OCI-LY7 (cell line): Measurements from ENCODE around the gene FRAS1. TPM values are rescaled to one million over a fixed set of nuclear protein-coding genes. Genes with fewer than 3 reads are reported as not detected.

Experiments used
- BruUV-seq: library from RNA; stranded (reverse); fragments of 400-500 nt; replicated peaks from 2 replicates; lab custom pipeline; 2021; lab: Mats Ljungman, UMichigan
- CTCF ChIA-PET: fragments of 300-600 bp; sonication (Branson Sonifier 250); formaldehyde crosslinking; loops from one replicate; lab custom pipeline; 2022; ENCODE audit warnings: antibody characterized with exemption; ENCODE audit not compliant: unreplicated experiment; lab: Charles Lee
- POLR2A ChIA-PET: fragments of 300-600 bp; sonication (Branson Sonifier 250); formaldehyde crosslinking; loops from one replicate; lab custom pipeline; 2022; ENCODE audit warnings: antibody characterized with exemption; lab: Charles Lee
- DNase-seq: peaks from one replicate; pipeline ENCODE4 v3.0.0-alpha.2; 2015; ENCODE audit warnings: low spot score
- H2AFZ ChIP-seq: fragments of 200-600 bp; sonication (generic), shearing (Covaris generic); 2 replicates; pipeline ENCODE4 v1.6.1; 2014; ENCODE audit warnings: mild to moderate bottlenecking, antibody characterized with exemption, low read length, moderate library complexity
- H3K27ac ChIP-seq: fragments of 200-600 bp; sonication (generic); 2 replicates; pipeline ENCODE4 v1.5.1; 2014; ENCODE audit warnings: mixed run types, low read depth, mild to moderate bottlenecking, moderate library complexity, low read length, inconsistent platforms; ENCODE audit not compliant: poor library complexity, severe bottlenecking
- H3K36me3 ChIP-seq: fragments of 200-600 bp; sonication (generic); 2 replicates; pipeline ENCODE4 v1.6.1; 2014; ENCODE audit warnings: mild to moderate bottlenecking, antibody characterized with exemption, low read length, moderate library complexity, mixed read lengths; ENCODE audit not compliant: insufficient read depth
- H3K4me1 ChIP-seq: fragments of 200-600 bp; sonication (generic); 2 replicates; pipeline ENCODE4 v1.5.1; 2014; ENCODE audit warnings: mild to moderate bottlenecking, low read length; ENCODE audit not compliant: insufficient read depth, poor library complexity, severe bottlenecking
- H3K4me2 ChIP-seq: fragments of 200-600 bp; sonication (generic); 2 replicates; pipeline ENCODE4 v1.6.1; 2014; ENCODE audit warnings: mild to moderate bottlenecking, low read length
- H3K4me3 ChIP-seq: fragments of 200-600 bp; sonication (generic); 2 replicates; pipeline ENCODE4 v1.5.1; 2014; ENCODE audit warnings: mild to moderate bottlenecking, low read depth, low read length; ENCODE audit not compliant: poor library complexity, severe bottlenecking
- H3K79me2 ChIP-seq: fragments of 200-600 bp; sonication (generic); 2 replicates; pipeline ENCODE4 v1.6.1; 2016; ENCODE audit warnings: low read depth, mild to moderate bottlenecking, low read length, moderate library complexity, mixed read lengths; ENCODE audit not compliant: insufficient read depth
- H3K9me2 ChIP-seq: fragments of 200-600 bp; sonication (generic); 2 replicates; pipeline ENCODE4 v1.6.1; 2016; ENCODE audit warnings: mild to moderate bottlenecking, low read length, mixed read lengths; ENCODE audit not compliant: insufficient read depth
- H3K9me3 ChIP-seq: fragments of 200-600 bp; sonication (generic); 2 replicates; pipeline ENCODE4 v1.6.1; 2014; ENCODE audit warnings: mild to moderate bottlenecking, mixed run types, low read length, mixed read lengths
- H4K20me1 ChIP-seq: fragments of 200-600 bp; sonication (generic); 2 replicates; pipeline ENCODE4 v1.6.1; 2014; ENCODE audit warnings: mild to moderate bottlenecking, antibody characterized with exemption, low read length, moderate library complexity, mixed read lengths; ENCODE audit not compliant: insufficient read depth
- EZH2phosphoT487 ChIP-seq: fragments of 200-600 bp; sonication (generic); IDR thresholded peaks from 2 replicates; pipeline ENCODE4 v1.6.1; 2018; ENCODE audit warnings: low read depth, borderline replicate concordance, mild to moderate bottlenecking, mixed run types, antibody characterized with exemption, low read length, moderate library complexity, mixed read lengths
- intact Hi-C: fragments of 100-400 bp; cut with micrococcal nuclease; formaldehyde crosslinking; loops from one replicate; pipeline ENCODE4 v1.10.0; 2022; ENCODE audit not compliant: unreplicated experiment
- total RNA-seq, 2 experiments: library from RNA; depleted of rRNA in 1 of 2; stranded (reverse); fragments of >200 nt in 1 of 2; shearing (Covaris generic) in 1 of 2; gene quantifications; 2 replicates each; pipeline ENCODE4 v1.2.3, GENCODE V29; 2014 to 2022
- TF ChIP-seq, protein P1 (sequence below): fragments of 200-600 bp; sonication (generic); conservative IDR thresholded peaks from 2 replicates; pipeline ENCODE4 v1.5.1; 2014; ENCODE audit warnings: mild to moderate bottlenecking, antibody characterized with exemption, low read length, moderate library complexity, mixed read lengths

Gene FRAS1
- total RNA-seq, 2 experiments from 2014 or later, result 0.19 to 0.30 TPM

DNA sequence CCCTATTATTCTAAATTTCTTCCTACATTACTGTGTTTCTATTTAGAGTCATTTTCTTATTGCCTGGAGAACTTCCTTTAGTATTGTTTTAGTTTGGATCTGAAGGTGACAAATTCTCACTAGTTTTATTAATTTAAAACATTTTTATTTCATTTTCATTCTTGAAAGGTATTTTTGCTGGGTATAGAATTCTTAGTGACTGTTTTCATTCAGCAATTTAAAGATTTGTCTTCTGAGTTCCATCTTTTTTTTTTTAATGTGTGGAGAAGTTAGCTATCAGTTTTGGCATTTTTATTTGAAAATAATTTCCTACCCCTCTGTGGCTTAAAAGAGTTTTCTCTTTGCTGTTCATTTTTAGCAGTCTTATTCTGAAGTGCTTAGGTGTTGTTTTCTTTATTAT, 169.2 kb downstream of the FRAS1 start:
- Histone ChIP-seq H3K36me3 (no peaks in the 10 kb centered on the region), H3K79me2 (no peaks in the 10 kb centered on the region), H3K27ac (no peak overlapping the region), H2AFZ (no peak overlapping the region), H4K20me1 (no peaks in the 10 kb centered on the region), H3K4me1 (no peaks in the 10 kb centered on the region), H3K9me2 (no peaks in the 10 kb centered on the region), H3K4me2 (no peak overlapping the region), H3K9me3 (0 out of 2 replicates have a peak, but pooled peaks cover 13% of the 10 kb centered on the region), H3K4me3 (no peak overlapping the region)
- BruUV-seq, result no TSS peak
- intact Hi-C loops, result no loop called here
- TF ChIP-seq, protein P1, sequence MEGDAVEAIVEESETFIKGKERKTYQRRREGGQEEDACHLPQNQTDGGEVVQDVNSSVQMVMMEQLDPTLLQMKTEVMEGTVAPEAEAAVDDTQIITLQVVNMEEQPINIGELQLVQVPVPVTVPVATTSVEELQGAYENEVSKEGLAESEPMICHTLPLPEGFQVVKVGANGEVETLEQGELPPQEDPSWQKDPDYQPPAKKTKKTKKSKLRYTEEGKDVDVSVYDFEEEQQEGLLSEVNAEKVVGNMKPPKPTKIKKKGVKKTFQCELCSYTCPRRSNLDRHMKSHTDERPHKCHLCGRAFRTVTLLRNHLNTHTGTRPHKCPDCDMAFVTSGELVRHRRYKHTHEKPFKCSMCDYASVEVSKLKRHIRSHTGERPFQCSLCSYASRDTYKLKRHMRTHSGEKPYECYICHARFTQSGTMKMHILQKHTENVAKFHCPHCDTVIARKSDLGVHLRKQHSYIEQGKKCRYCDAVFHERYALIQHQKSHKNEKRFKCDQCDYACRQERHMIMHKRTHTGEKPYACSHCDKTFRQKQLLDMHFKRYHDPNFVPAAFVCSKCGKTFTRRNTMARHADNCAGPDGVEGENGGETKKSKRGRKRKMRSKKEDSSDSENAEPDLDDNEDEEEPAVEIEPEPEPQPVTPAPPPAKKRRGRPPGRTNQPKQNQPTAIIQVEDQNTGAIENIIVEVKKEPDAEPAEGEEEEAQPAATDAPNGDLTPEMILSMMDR, result no peak
- no peak for TF ChIP-seq EZH2phosphoT487
- ChIA-PET POLR2A (no interaction called here), CTCF (no interaction called here)
- no peak for DNase-seq

DNA sequence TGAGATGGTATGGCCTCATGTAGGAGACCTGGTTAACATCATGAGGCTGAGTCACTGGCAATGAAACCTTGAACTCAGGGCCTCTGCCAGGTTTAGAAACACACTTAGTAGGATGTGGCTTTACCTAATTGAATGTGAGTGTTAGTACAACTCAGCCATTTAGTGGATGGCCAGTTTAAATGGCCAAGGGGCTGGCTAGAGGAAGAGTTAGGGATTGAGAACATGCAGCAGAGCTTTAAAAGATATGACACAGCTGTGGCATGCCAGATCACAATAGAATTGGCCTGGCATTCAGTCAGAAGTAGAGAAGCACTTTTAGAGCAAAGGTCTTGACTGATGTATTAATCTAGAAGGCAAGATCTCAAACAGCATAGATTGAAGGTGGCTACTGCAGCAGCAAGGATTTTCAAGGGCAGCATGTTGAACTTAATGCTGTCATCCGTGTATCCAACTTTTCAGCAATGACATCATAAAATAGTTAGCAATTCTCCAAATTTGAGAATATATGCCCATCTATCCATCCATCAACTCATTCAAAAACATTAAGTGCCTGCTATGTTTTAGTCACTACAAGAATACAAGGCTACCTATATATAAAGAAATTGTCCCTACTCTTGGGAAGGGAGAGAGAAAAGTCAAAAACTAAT, 170.4 kb downstream of the FRAS1 start:
- BruUV-seq, result no TSS peak
- ChIA-PET CTCF (no interaction called here), POLR2A (interaction anchor here (0.6 to 0.7 kb wide), 2 partner anchors 182 to 457 kb away, joined by 3 to 4 read pairs; no protein-coding TSS in a partner anchor)

DNA sequence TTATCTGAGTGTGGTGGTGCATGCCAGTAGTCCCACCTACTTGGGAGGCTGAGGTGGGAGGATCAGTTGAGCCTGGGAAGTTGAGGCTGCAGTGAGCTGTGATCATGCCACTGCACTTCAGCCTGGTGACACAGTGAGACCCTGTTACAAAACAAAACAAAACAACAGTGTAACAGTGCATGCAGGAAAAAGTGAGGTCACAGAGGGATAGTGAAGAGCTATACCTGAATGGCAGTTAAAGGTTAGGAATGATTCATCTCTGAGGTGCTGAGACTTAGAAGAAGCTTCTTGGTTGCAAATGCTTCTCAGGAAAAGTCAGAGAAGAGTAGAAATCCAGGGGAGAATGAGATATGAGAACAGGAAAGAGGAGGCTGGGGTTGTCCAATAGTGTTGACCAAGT, 178.7 kb downstream of the FRAS1 start:
- TF ChIP-seq, protein P1, result no peak
- TF ChIP-seq EZH2phosphoT487, result no peak
- Histone ChIP-seq H3K79me2 (no peaks in the 10 kb centered on the region), H4K20me1 (no peaks in the 10 kb centered on the region), H3K4me3 (no peak overlapping the region), H3K36me3 (no peaks in the 10 kb centered on the region), H2AFZ (no peak overlapping the region), H3K27ac (no peak overlapping the region), H3K9me3 (no peaks in the 10 kb centered on the region), H3K4me2 (no peak overlapping the region), H3K4me1 (no peaks in the 10 kb centered on the region), H3K9me2 (no peaks in the 10 kb centered on the region)
- intact Hi-C loops, result no loop called here
- POLR2A ChIA-PET, result interaction anchor here (0.7 kb wide), 1 partner anchor 25 kb away, joined by 3 read pairs; no protein-coding TSS in a partner anchor
- CTCF ChIA-PET, result no interaction called here
- no TSS peak for BruUV-seq
- DNase-seq, result no peak

More for the DNA sequence above, 170.4 kb downstream of the FRAS1 start:
- intact Hi-C loops, result no loop called here
- Histone ChIP-seq H3K4me3 (no peak overlapping the region), H3K36me3 (no peaks in the 10 kb centered on the region), H3K9me3 (0 out of 2 replicates have a peak, but pooled peaks cover 13% of the 10 kb centered on the region), H3K4me1 (no peaks in the 10 kb centered on the region), H2AFZ (no peak overlapping the region), H3K79me2 (no peaks in the 10 kb centered on the region), H4K20me1 (no peaks in the 10 kb centered on the region), H3K27ac (no peak overlapping the region), H3K4me2 (no peak overlapping the region), H3K9me2 (no peaks in the 10 kb centered on the region)
- no peak for DNase-seq
- TF ChIP-seq, protein P1, result no peak
- no peak for TF ChIP-seq EZH2phosphoT487
